Glutamatergic neuron (in vitro differentiated cells): ENCODE measurements around the gene S100A9. TPM values are rescaled to one million over a fixed set of nuclear protein-coding genes. Genes with fewer than 3 reads are reported as not detected.

Experiments
- DNase-seq: peaks from one replicate; pipeline ENCODE4 v3.0.0; 2022
- H3K27ac Mint-ChIP-seq: one replicate; pipeline ENCODE4 v1.8.0; 2020; ENCODE audit warnings: mild to moderate bottlenecking, mixed read lengths, inconsistent platforms; ENCODE audit not compliant: unreplicated experiment
- H3K27me3 Mint-ChIP-seq: one replicate; pipeline ENCODE4 v1.8.0; 2020; ENCODE audit warnings: mild to moderate bottlenecking, moderate library complexity, mixed read lengths, inconsistent platforms; ENCODE audit not compliant: unreplicated experiment
- H3K36me3 Mint-ChIP-seq: one replicate; pipeline ENCODE4 v1.8.0; 2020; ENCODE audit warnings: mild to moderate bottlenecking, mixed read lengths, inconsistent platforms; ENCODE audit not compliant: unreplicated experiment
- H3K4me1 Mint-ChIP-seq: one replicate; pipeline ENCODE4 v1.8.0; 2020; ENCODE audit warnings: mild to moderate bottlenecking, low read depth, mixed read lengths, inconsistent platforms; ENCODE audit not compliant: unreplicated experiment
- H3K4me3 Mint-ChIP-seq: one replicate; pipeline ENCODE4 v1.8.0; 2020; ENCODE audit warnings: mild to moderate bottlenecking, mixed read lengths, inconsistent platforms; ENCODE audit not compliant: unreplicated experiment
- H3K9me3 Mint-ChIP-seq: one replicate; pipeline ENCODE4 v1.8.0; 2020; ENCODE audit warnings: mild to moderate bottlenecking, moderate library complexity, mixed read lengths, inconsistent platforms; ENCODE audit not compliant: unreplicated experiment
- CTCF ChIP-seq: fragments of 200-600 bp; sonication (generic); IDR thresholded peaks from one replicate; pipeline ENCODE4 v1.5.0; 2021; ENCODE audit not compliant: partially characterized antibody, unreplicated experiment
- long read RNA-seq: library from polyadenylated mRNA; unstranded; transcript quantifications from one replicate; pipeline ENCODE4 v2.0.0, GENCODE V29; 2020; ENCODE audit not compliant: unreplicated experiment
- total RNA-seq: library from RNA; stranded (reverse); fragmentation: NEBNext Ultra II Directional; extraction: Animal tissue kit (Norgen Biotek cat#: 25700); gene quantifications from one replicate; pipeline ENCODE4 v1.2.1, GENCODE V29; 2021; ENCODE audit not compliant: unreplicated experiment

S100A9 gene
- total RNA-seq = not detected
- long read RNA-seq = 0 reads

- Mint-ChIP-seq H3K4me1 (peaks cover 21% of the 10 kb centered on the region), H3K36me3 (no peaks in the 10 kb centered on the region), H3K27me3 (peaks cover 13% of the 10 kb centered on the region), H3K9me3 (peaks cover 10% of the 10 kb centered on the region), H3K27ac (no peak within 1 kb of the TSS), H3K4me3 (peak within 1 kb of the TSS; percentile 38)
- DNase-seq = no peak
- no peak for TF ChIP-seq CTCF
These were observed at the start of gene S100A9 for GRCh38 chr1:153357853-153358690. S100A9 (plus strand) TSS chr1:153357854; CDS start chr1:153358284, 430 bp downstream.

DNA sequence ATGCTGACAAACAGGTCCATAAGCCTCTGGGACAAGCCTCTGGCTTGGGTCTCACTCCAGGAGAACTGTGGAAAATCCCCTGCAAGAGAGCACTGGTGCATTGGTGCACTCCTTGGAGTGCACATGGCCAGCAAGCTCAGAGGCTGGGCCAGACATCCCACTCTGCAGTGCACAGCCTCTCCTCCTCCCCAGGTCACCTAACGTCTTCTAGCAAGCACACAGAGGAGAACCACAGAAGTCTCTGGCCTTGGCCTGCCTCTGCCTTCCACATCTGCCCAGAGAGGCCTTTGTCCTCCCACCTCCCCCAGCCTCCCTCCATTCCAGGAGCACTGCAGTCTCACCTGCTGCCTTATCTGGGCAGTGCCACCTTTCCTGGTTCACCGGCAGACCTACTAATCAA, 49.1 kb upstream of the S100A9 start:
- H3K9me3 Mint-ChIP-seq = peaks cover 4% of the 10 kb centered on the region
- TF ChIP-seq CTCF = no peak
- DNase-seq = no peak
- no peak overlapping the region for H3K4me3 Mint-ChIP-seq
- peaks cover 8% of the 10 kb centered on the region for H3K27me3 Mint-ChIP-seq
- H3K27ac Mint-ChIP-seq = no peak overlapping the region
- H3K36me3 Mint-ChIP-seq = no peaks in the 10 kb centered on the region
- no peaks in the 10 kb centered on the region for H3K4me1 Mint-ChIP-seq

DNA sequence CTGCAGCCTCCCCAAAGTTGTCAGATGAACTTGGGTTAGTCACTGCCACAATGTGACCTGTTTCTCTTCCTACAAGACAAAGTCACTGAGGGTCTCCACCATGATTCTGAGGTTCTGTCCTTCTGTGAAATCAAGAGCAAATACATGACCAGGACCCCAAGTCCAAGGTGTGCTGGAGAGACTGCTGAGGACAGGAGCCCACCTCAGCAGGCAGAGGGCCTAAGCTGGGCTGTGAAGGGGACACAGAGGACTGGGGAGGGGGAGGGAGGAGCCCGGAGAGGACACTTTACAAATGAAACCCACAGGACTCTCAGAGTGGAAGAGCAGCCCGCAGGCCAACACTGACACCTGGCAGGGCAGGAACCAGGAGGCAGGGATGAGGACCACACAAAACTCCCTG, 48.2 kb upstream of the S100A9 start:
- no peak for DNase-seq
- H3K27me3 Mint-ChIP-seq = peaks cover 6% of the 10 kb centered on the region
- H3K9me3 Mint-ChIP-seq = peaks cover 4% of the 10 kb centered on the region
- H3K4me1 Mint-ChIP-seq = no peaks in the 10 kb centered on the region
- H3K4me3 Mint-ChIP-seq = no peak overlapping the region
- TF ChIP-seq CTCF = no peak
- no peak overlapping the region for H3K27ac Mint-ChIP-seq
- H3K36me3 Mint-ChIP-seq = no peaks in the 10 kb centered on the region

DNA sequence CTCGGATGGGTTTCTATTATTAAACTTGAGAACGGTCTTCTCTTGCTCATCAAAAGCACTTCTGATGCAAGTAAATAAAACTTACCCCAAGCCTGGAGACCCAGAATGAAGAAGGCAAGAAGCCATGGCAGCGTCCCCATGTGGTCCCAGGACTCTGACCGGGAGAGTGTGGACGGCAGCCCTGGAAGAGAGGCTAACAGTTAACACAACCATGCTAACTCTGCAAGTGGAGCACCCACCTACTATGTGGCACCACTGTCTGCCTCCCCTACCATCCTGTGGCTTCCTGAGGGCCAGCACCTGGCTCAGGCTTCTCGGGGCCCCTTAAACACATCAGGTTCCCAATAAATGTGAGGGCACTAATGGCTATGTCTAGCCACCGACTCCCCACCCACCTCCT, 47.1 kb upstream of the S100A9 start:
- peaks cover 6% of the 10 kb centered on the region for H3K27me3 Mint-ChIP-seq
- no peak for DNase-seq
- H3K4me3 Mint-ChIP-seq = no peak overlapping the region
- TF ChIP-seq CTCF = no peak
- H3K36me3 Mint-ChIP-seq = no peaks in the 10 kb centered on the region
- H3K4me1 Mint-ChIP-seq = no peaks in the 10 kb centered on the region
- H3K27ac Mint-ChIP-seq = no peak overlapping the region
- H3K9me3 Mint-ChIP-seq = peaks cover 4% of the 10 kb centered on the region

GRCh38 chr1:153312570-153313186, 45.0 kb upstream of the S100A9 start, which contains the start of gene PGLYRP3:
PGLYRP3 (minus strand) TSS chr1:153312952; CDS start chr1:153310665, 2,287 bp downstream.
- no peaks in the 10 kb centered on the region for H3K4me1 Mint-ChIP-seq
- H3K27ac Mint-ChIP-seq = no peak within 1 kb of the TSS
- no peaks in the 10 kb centered on the region for H3K36me3 Mint-ChIP-seq
- no peak for DNase-seq
- TF ChIP-seq CTCF = no peak
- peaks cover 4% of the 10 kb centered on the region for H3K9me3 Mint-ChIP-seq
- peaks cover 4% of the 10 kb centered on the region for H3K27me3 Mint-ChIP-seq
- no peak within 1 kb of the TSS for H3K4me3 Mint-ChIP-seq
